ENCODE data around the gene TCTN3. TPM values are rescaled to one million over a fixed set of nuclear protein-coding genes. Genes with fewer than 3 reads are reported as not detected.

Gene TCTN3
- polyA plus RNA-seq, 1 of the 3 experiments (the other 2 are of a cell fraction): 39.5 TPM

DNA sequence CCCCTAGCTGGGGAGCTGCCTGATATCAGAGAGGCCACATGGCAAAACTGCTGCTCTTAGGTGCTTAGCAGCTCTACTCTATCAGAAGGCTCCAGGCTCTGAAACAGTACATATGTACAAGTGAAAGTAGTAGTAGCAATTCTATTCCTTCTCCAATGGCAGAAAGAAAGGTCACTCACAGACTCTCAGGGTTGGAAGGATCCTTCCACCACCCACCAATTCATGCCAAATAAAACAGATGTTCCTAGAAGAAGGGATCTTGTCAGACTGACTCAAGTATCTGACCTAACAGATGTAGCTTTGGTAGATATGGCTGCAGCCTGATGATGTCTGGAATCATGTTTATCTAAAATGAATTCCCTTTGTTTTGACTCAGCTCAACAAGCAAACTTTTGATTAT is 29.2 kb downstream of the TCTN3 start:
- H3K36me3 ChIP-seq (replicated peaks in 1 of 2; ENCODE audit: control insufficient read depth in 1 of 2, insufficient read depth in 2 of 2, low read length in 1 of 2): peaks cover 12 to 23% of the 10 kb centered on the region in 2 experiments
- no peaks in the 10 kb centered on the region for H3K9me2 ChIP-seq
- H3K79me2 ChIP-seq (ENCODE audit: insufficient read depth): no peaks in the 10 kb centered on the region
- H2AFZ ChIP-seq (ENCODE audit: low read depth): no peak overlapping the region
- H3K27ac ChIP-seq (ENCODE audit: low read depth in 2 of 2, low read length in 1 of 2): no peak overlapping the region
- no peaks in the 10 kb centered on the region for H3K27me3 ChIP-seq (ENCODE audit: insufficient read depth)
- TF ChIP-seq RCOR1 (IDR thresholded peaks at IDR 0.05; ENCODE audit: low read length) (no peak), FOSL2 (IDR thresholded peaks at IDR 0.05; ENCODE audit: borderline replicate concordance, low read depth) (no peak), SIN3A (IDR thresholded peaks at IDR 0.05; ENCODE audit: borderline replicate concordance, low read depth, low read length) (no peak)
- no peaks in the 10 kb centered on the region for H3K9me3 ChIP-seq
- no peak overlapping the region for H3K9ac ChIP-seq
- no peak for DNase-seq
- POLR2A ChIA-PET: no interaction called here
- H3K4me3 ChIP-seq (ENCODE audit: low read depth in 2 of 2, low read length in 1 of 2): no peak overlapping the region
- CTCF ChIA-PET: interaction anchor here (0.6 to 3.2 kb wide), 3 partner anchors 9 to 94 kb away, joined by 3 to 12 read pairs (median 3); partner anchors contain the start of gene TCTN3
- H3F3A ChIP-seq (replicated peaks; ENCODE audit: insufficient read depth): peaks cover 4% of the 10 kb centered on the region
- H4K20me1 ChIP-seq (ENCODE audit: insufficient read depth): no peaks in the 10 kb centered on the region
- H3K4me1 ChIP-seq (ENCODE audit: control insufficient read depth in 1 of 2, insufficient read depth in 2 of 2, low read depth in 1 of 2, low read length in 1 of 2): no peaks in the 10 kb centered on the region
- H3K4me2 ChIP-seq: no peak overlapping the region

DNA sequence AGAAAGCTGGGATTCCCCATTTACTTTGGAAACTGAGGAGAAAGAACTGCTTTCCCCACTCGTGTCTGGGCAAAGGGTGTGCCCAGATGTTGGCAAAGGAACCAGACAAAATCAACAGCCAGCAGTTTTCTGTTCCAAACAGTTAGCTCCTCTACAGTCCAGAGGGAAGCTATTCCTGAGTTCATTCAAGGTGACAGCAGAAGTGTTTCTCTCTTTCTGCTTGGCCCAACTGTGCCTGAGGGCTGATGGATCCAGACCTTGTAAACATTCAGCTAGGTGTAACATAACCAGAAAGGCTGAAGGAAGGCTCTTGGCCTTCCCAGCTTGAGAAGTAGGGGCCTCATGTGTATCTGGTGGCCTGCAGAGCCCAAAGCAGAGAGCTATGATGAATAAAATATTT is 30.2 kb downstream of the TCTN3 start:
- H3K9ac ChIP-seq: no peak overlapping the region
- no peaks in the 10 kb centered on the region for H3K9me2 ChIP-seq
- CTCF ChIA-PET: no interaction called here

More for the DNA sequence above, 30.2 kb downstream of the TCTN3 start:
- no peaks in the 10 kb centered on the region for H4K20me1 ChIP-seq (ENCODE audit: insufficient read depth)
- H3K4me2 ChIP-seq: no peak overlapping the region
- DNase-seq: no peak
- H3K9me3 ChIP-seq: no peaks in the 10 kb centered on the region
- no peaks in the 10 kb centered on the region for H3K4me1 ChIP-seq (ENCODE audit: control insufficient read depth in 1 of 2, insufficient read depth in 2 of 2, low read depth in 1 of 2, low read length in 1 of 2)
- no peak overlapping the region for H2AFZ ChIP-seq (ENCODE audit: low read depth)
- no peaks in the 10 kb centered on the region for H3K27me3 ChIP-seq (ENCODE audit: insufficient read depth)
- POLR2A ChIA-PET: no interaction called here
- H3F3A ChIP-seq (replicated peaks; ENCODE audit: insufficient read depth): peaks cover 4% of the 10 kb centered on the region
- H3K79me2 ChIP-seq (ENCODE audit: insufficient read depth): no peaks in the 10 kb centered on the region
- TF ChIP-seq TEAD4 (IDR thresholded peaks at IDR 0.05; ENCODE audit: borderline replicate concordance, insufficient read depth): no peak
- TF ChIP-seq ELF1 (IDR thresholded peaks at IDR 0.05): no peak
- TF ChIP-seq FOXM1 (IDR thresholded peaks at IDR 0.05; ENCODE audit: low read depth): no peak
- no peak for TF ChIP-seq FOXJ3 (CRISPR knock-in tag; IDR thresholded peaks at IDR 0.05)
- TF ChIP-seq YY1 (IDR thresholded peaks at IDR 0.05; ENCODE audit: low read depth): no peak
- TF ChIP-seq RAD21 (IDR thresholded peaks at IDR 0.05; ENCODE audit: low read length): no peak
- TF ChIP-seq, protein P1, sequence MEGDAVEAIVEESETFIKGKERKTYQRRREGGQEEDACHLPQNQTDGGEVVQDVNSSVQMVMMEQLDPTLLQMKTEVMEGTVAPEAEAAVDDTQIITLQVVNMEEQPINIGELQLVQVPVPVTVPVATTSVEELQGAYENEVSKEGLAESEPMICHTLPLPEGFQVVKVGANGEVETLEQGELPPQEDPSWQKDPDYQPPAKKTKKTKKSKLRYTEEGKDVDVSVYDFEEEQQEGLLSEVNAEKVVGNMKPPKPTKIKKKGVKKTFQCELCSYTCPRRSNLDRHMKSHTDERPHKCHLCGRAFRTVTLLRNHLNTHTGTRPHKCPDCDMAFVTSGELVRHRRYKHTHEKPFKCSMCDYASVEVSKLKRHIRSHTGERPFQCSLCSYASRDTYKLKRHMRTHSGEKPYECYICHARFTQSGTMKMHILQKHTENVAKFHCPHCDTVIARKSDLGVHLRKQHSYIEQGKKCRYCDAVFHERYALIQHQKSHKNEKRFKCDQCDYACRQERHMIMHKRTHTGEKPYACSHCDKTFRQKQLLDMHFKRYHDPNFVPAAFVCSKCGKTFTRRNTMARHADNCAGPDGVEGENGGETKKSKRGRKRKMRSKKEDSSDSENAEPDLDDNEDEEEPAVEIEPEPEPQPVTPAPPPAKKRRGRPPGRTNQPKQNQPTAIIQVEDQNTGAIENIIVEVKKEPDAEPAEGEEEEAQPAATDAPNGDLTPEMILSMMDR (IDR thresholded peaks at IDR 0.05): no peak
- TF ChIP-seq, protein P2, sequence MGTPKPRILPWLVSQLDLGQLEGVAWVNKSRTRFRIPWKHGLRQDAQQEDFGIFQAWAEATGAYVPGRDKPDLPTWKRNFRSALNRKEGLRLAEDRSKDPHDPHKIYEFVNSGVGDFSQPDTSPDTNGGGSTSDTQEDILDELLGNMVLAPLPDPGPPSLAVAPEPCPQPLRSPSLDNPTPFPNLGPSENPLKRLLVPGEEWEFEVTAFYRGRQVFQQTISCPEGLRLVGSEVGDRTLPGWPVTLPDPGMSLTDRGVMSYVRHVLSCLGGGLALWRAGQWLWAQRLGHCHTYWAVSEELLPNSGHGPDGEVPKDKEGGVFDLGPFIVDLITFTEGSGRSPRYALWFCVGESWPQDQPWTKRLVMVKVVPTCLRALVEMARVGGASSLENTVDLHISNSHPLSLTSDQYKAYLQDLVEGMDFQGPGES (IDR thresholded peaks at IDR 0.05; ENCODE audit: low read depth, low read length): no peak
- no peak for TF ChIP-seq JUND (IDR thresholded peaks at IDR 0.05)
- TF ChIP-seq, protein P3, sequence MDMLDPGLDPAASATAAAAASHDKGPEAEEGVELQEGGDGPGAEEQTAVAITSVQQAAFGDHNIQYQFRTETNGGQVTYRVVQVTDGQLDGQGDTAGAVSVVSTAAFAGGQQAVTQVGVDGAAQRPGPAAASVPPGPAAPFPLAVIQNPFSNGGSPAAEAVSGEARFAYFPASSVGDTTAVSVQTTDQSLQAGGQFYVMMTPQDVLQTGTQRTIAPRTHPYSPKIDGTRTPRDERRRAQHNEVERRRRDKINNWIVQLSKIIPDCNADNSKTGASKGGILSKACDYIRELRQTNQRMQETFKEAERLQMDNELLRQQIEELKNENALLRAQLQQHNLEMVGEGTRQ (IDR thresholded peaks at IDR 0.05; ENCODE audit: borderline replicate concordance, low read depth, low read length): no peak
- H3K36me3 ChIP-seq (replicated peaks in 1 of 2; ENCODE audit: control insufficient read depth in 1 of 2, insufficient read depth in 2 of 2, low read length in 1 of 2): peaks cover 12 to 18% of the 10 kb centered on the region in 2 experiments
- H3K4me3 ChIP-seq (ENCODE audit: low read depth in 2 of 2, low read length in 1 of 2): no peak overlapping the region
- WGBS (ENCODE audit: low lambda C conversion rate): 82% methylated on average over 1 of the region's 1 CpG
- no peak overlapping the region for H3K27ac ChIP-seq (ENCODE audit: low read depth in 2 of 2, low read length in 1 of 2)
